ENCODE results near the gene DCC. TPM values are rescaled to one million over a fixed set of nuclear protein-coding genes. Genes with fewer than 3 reads are reported as not detected.

DCC gene
- total RNA-seq, 1 experiment from 2014 or later = not detected

- peaks cover 5 to 12% of the 10 kb centered on the region in 2 experiments; a peak in 2 of 4 replicates for H3K9me3 ChIP-seq (ENCODE audit: control insufficient read depth in 1 of 2, insufficient read depth in 1 of 2, low read depth in 1 of 2, low read length in 2 of 2)
- no peaks in the 10 kb centered on the region for H3K4me1 ChIP-seq (ENCODE audit: control insufficient read depth in 1 of 2, insufficient read depth in 2 of 2, low read length in 2 of 2)
- no peak overlapping the region for H3K27ac ChIP-seq (ENCODE audit: low read depth, low read length)
- ATAC-seq = no peak
- no peaks in the 10 kb centered on the region for H3K9me2 ChIP-seq (ENCODE audit: insufficient read depth)
- H3K9ac ChIP-seq (ENCODE audit: low read length) = no peak overlapping the region
- H3K79me2 ChIP-seq (ENCODE audit: insufficient read depth, low read length) = no peaks in the 10 kb centered on the region
- no peaks in the 10 kb centered on the region for H3K27me3 ChIP-seq (ENCODE audit: insufficient read depth, low read length)
- H3K36me3 ChIP-seq (ENCODE audit: control insufficient read depth in 1 of 2, insufficient read depth in 2 of 2, low read length in 2 of 2) = no peaks in the 10 kb centered on the region
- ChIA-PET RAD21 (ENCODE audit: low non-redundant PET in 1 of 2, low total read pairs in 2 of 2, uncharacterized antibody in 2 of 2, unreplicated experiment in 2 of 2) (no interaction called here), POLR2A (no interaction called here), CTCF (no interaction called here)
- intact Hi-C loops (cut with micrococcal nuclease) = no loop called here
- DNase-seq (ENCODE audit: low read depth, low spot score) = no peak
- H2AFZ ChIP-seq (ENCODE audit: low read depth, low read length, poor library complexity, severe bottlenecking) = no peak overlapping the region
- H4K20me1 ChIP-seq (ENCODE audit: insufficient read depth) = no peaks in the 10 kb centered on the region
- H3K4me2 ChIP-seq (ENCODE audit: low read length) = no peak overlapping the region
- no TSS peak for BruUV-seq (replicated peaks)
- TF ChIP-seq POLR2AphosphoS5 (IDR thresholded peaks at IDR 0.05; ENCODE audit: low read depth, low read length) (no peak), TCF7L2 (IDR thresholded peaks at IDR 0.05; ENCODE audit: borderline replicate concordance, extremely low read depth, insufficient read depth, insufficient read length) (no peak), EGR1 (IDR thresholded peaks at IDR 0.05; ENCODE audit: low read depth) (no peak), ELF1 (IDR thresholded peaks at IDR 0.05; ENCODE audit: borderline replicate concordance, low read depth) (no peak), SRF (IDR thresholded peaks at IDR 0.05; ENCODE audit: low read depth) (no peak), RAD21 (IDR thresholded peaks at IDR 0.05; ENCODE audit: low read depth) (no peak), REST (IDR thresholded peaks at IDR 0.05; ENCODE audit: low read depth) (no peak), ATF3 (IDR thresholded peaks at IDR 0.05) (no peak), EZH2phosphoT487 (IDR thresholded peaks at IDR 0.05; ENCODE audit: borderline replicate concordance) (no peak), YY1 (IDR thresholded peaks at IDR 0.05; ENCODE audit: extremely low read depth, insufficient replicate concordance, low read depth, low read length) (no peak), MAX (IDR thresholded peaks at IDR 0.05) (no peak), SIN3A (IDR thresholded peaks at IDR 0.05; ENCODE audit: low read depth) (no peak), JUND (IDR thresholded peaks at IDR 0.05) (no peak), ZBTB33 (IDR thresholded peaks at IDR 0.05; ENCODE audit: extremely low read depth, insufficient replicate concordance, low read length) (no peak)
- no peak overlapping the region for H3K4me3 ChIP-seq (replicated peaks in 1 of 2; ENCODE audit: low read depth in 1 of 2, low read length in 2 of 2)
These were observed 1117.1 kb downstream of the DCC start for GRCh38 chr18:53457068-53457467.

Data from HCT116 (cell line).